Right cardiac atrium (tissue), 5 donors: ENCODE results near the gene BPIFA1. TPM values are rescaled to one million over a fixed set of nuclear protein-coding genes. Genes with fewer than 3 reads are reported as not detected.

ENCODE experiments used
- ATAC-seq, 2 donors: fragments of 200-7000 bp; cut with Tn5 transposase; one replicate each; pipeline versions ENCODE4 v1.8.0 to v1.9.1; 2020; ENCODE audit warnings: moderate library complexity in 2 of 2, mild to moderate bottlenecking in 1 of 2
- DNase-seq, 3 donors: peaks; one replicate each; pipeline ENCODE4 v3.0.0-alpha.2; 2020
- H3K27ac ChIP-seq: one replicate; pipeline ENCODE4 v1.5.1; 2013; ENCODE audit warnings: mild to moderate bottlenecking, low read length, control low read depth, moderate library complexity
- H3K27me3 ChIP-seq: one replicate; pipeline ENCODE4 v1.6.1; 2013; ENCODE audit not compliant: control insufficient read depth, insufficient read depth
- H3K4me1 ChIP-seq: one replicate; pipeline ENCODE4 v1.6.1; 2013; ENCODE audit warnings: low read length; ENCODE audit not compliant: control insufficient read depth, insufficient read depth
- H3K4me3 ChIP-seq: one replicate; pipeline ENCODE4 v1.5.1; 2013; ENCODE audit warnings: low read length, control low read depth
- H3K9me3 ChIP-seq: one replicate; pipeline ENCODE4 v1.6.1; 2013; ENCODE audit warnings: low read length; ENCODE audit not compliant: control insufficient read depth
- WGBS: extraction: QIAGEN DNeasy Blood & Tissue Kit; methylation state at CpG from one replicate; pipeline ENCODE4 v1.1.7; 2013; 5-methylcytosine and 5-hydroxymethylcytosine counted together
- intact Hi-C, 4 donors: fragments of 100-400 bp; cut with DNase I; formaldehyde crosslinking; loops; one replicate each; pipeline versions ENCODE4 v1.11.0 to v1.14.0; 2022 to 2023
- polyA plus RNA-seq: library from polyadenylated mRNA; stranded (reverse); fragments of 200-250 nt; gene quantifications from one replicate; pipeline ENCODE4 v1.2.3, GENCODE V29; 2013
- total RNA-seq, 4 donors: library from RNA; stranded (reverse); fragmentation: NEBNext Ultra II Directional; extraction: Animal tissue kit (Norgen Biotek cat#: 25700); gene quantifications; one replicate each; pipeline ENCODE4 v1.2.1, GENCODE V29; 2021
- donor health status: healthy with polysubstance abuse.
- donor health status: DM: no; HTN: yes; CAD: no.
- donor health status: DM: no; HTN: no; CAD: no.
- donor health status: DM: no; HTN: yes; CAD: no; lungs with severe emphysema.
- donor health status: DM: yes; HTN: yes; CAD: no.

The BPIFA1 gene
- total and polyA plus RNA-seq, 5 donors, result not detected

GRCh38 chr20:33239979-33240736 is 4.4 kb downstream of the BPIFA1 start:
- H3K27me3 ChIP-seq, result no peaks in the 10 kb centered on the region
- intact Hi-C loops, result no loop called here
- 68% methylated on average over 4 of the region's 4 CpGs for WGBS
- no peak overlapping the region for H3K4me3 ChIP-seq
- no peak for DNase-seq
- ATAC-seq, result no peak
- no peaks in the 10 kb centered on the region for H3K9me3 ChIP-seq
- H3K4me1 ChIP-seq, result no peaks in the 10 kb centered on the region
- no peak overlapping the region for H3K27ac ChIP-seq

GRCh38 chr20:33240923-33241322 is 5.1 kb downstream of the BPIFA1 start:
- Histone ChIP-seq H3K4me1 (no peaks in the 10 kb centered on the region), H3K9me3 (no peaks in the 10 kb centered on the region), H3K27ac (no peak overlapping the region), H3K27me3 (no peaks in the 10 kb centered on the region), H3K4me3 (no peak overlapping the region)
- no peak for ATAC-seq
- intact Hi-C loops, result no loop called here
- no peak for DNase-seq
- 69% methylated on average over 5 of the region's 5 CpGs for WGBS

GRCh38 chr20:33242319-33243100 is 6.7 kb downstream of the BPIFA1 start:
- Histone ChIP-seq H3K4me1 (no peaks in the 10 kb centered on the region), H3K27me3 (no peaks in the 10 kb centered on the region), H3K27ac (no peak overlapping the region), H3K9me3 (no peaks in the 10 kb centered on the region), H3K4me3 (no peak overlapping the region)
- intact Hi-C loops, result no loop called here
- 65% methylated on average over 7 of the region's 7 CpGs for WGBS
- ATAC-seq (no peak), DNase-seq (no peak)

GRCh38 chr20:33246077-33246476 is 10.3 kb downstream of the BPIFA1 start:
- Histone ChIP-seq H3K4me1 (no peaks in the 10 kb centered on the region), H3K27me3 (no peaks in the 10 kb centered on the region), H3K4me3 (no peak overlapping the region), H3K27ac (no peak overlapping the region), H3K9me3 (no peaks in the 10 kb centered on the region)
- DNase-seq (no peak), ATAC-seq (no peak)
- intact Hi-C loops, result no loop called here
- 52% methylated on average over 3 of the region's 3 CpGs for WGBS

- no peaks in the 10 kb centered on the region for H3K27me3 ChIP-seq
- 85% methylated on average over 1 of the region's 1 CpG for WGBS
- H3K27ac ChIP-seq, result no peak overlapping the region
- no peaks in the 10 kb centered on the region for H3K9me3 ChIP-seq
- DNase-seq (no peak), ATAC-seq (no peak)
- H3K4me1 ChIP-seq, result no peaks in the 10 kb centered on the region
- intact Hi-C loops, result no loop called here
- H3K4me3 ChIP-seq, result no peak overlapping the region
Measured at GRCh38 chr20:33249456-33249855, 13.7 kb downstream of the BPIFA1 start.

GRCh38 chr20:33250666-33251065 is 14.9 kb downstream of the BPIFA1 start:
- H3K27ac ChIP-seq, result no peak overlapping the region
- no peak for DNase-seq
- H3K9me3 ChIP-seq, result no peaks in the 10 kb centered on the region
- 38% methylated on average over 2 of the region's 2 CpGs for WGBS
- H3K27me3 ChIP-seq, result no peaks in the 10 kb centered on the region
- ATAC-seq, result no peak
- no peaks in the 10 kb centered on the region for H3K4me1 ChIP-seq
- intact Hi-C loops, result no loop called here
- H3K4me3 ChIP-seq, result no peak overlapping the region

GRCh38 chr20:33251496-33251895 is 15.7 kb downstream of the BPIFA1 start:
- no peak overlapping the region for H3K27ac ChIP-seq
- H3K27me3 ChIP-seq, result no peaks in the 10 kb centered on the region
- intact Hi-C loops, result no loop called here
- WGBS, result 47% methylated on average over 3 of the region's 3 CpGs
- no peak overlapping the region for H3K4me3 ChIP-seq
- H3K9me3 ChIP-seq, result no peaks in the 10 kb centered on the region
- ATAC-seq, result no peak
- H3K4me1 ChIP-seq, result no peaks in the 10 kb centered on the region
- DNase-seq, result no peak

GRCh38 chr20:33252460-33252859 is 16.7 kb downstream of the BPIFA1 start:
- H3K9me3 ChIP-seq, result no peaks in the 10 kb centered on the region
- DNase-seq (no peak), ATAC-seq (no peak)
- H3K4me3 ChIP-seq, result no peak overlapping the region
- intact Hi-C loops, result no loop called here
- no peaks in the 10 kb centered on the region for H3K27me3 ChIP-seq
- no peak overlapping the region for H3K27ac ChIP-seq
- no peaks in the 10 kb centered on the region for H3K4me1 ChIP-seq
- WGBS, result 68% methylated on average over 3 of the region's 3 CpGs

- Histone ChIP-seq H3K9me3 (no peaks in the 10 kb centered on the region), H3K4me3 (no peak overlapping the region), H3K27me3 (no peaks in the 10 kb centered on the region), H3K27ac (no peak overlapping the region), H3K4me1 (no peaks in the 10 kb centered on the region)
- ATAC-seq (no peak), DNase-seq (no peak)
- 56% methylated on average over 2 of the region's 2 CpGs for WGBS
- intact Hi-C loops, result no loop called here
Measured at GRCh38 chr20:33255005-33255404, 19.2 kb downstream of the BPIFA1 start.

- DNase-seq (no peak), ATAC-seq (no peak)
- Histone ChIP-seq H3K4me1 (no peaks in the 10 kb centered on the region), H3K4me3 (no peak overlapping the region), H3K9me3 (peaks cover 2% of the 10 kb centered on the region), H3K27ac (no peak overlapping the region), H3K27me3 (no peaks in the 10 kb centered on the region)
- intact Hi-C loops, result no loop called here
- WGBS, result 69% methylated on average over 5 of the region's 5 CpGs
Measured at GRCh38 chr20:33257237-33257636, 21.4 kb downstream of the BPIFA1 start.

GRCh38 chr20:33259371-33259770 is 23.6 kb downstream of the BPIFA1 start:
- 56% methylated on average over 5 of the region's 5 CpGs for WGBS
- no peak overlapping the region for H3K27ac ChIP-seq
- H3K27me3 ChIP-seq, result no peaks in the 10 kb centered on the region
- H3K9me3 ChIP-seq, result peaks cover 2% of the 10 kb centered on the region
- H3K4me1 ChIP-seq, result no peaks in the 10 kb centered on the region
- intact Hi-C loops, result no loop called here
- H3K4me3 ChIP-seq, result no peak overlapping the region
- no peak for ATAC-seq
- DNase-seq, result no peak
